Esophagus (tissue), 2 donors: ENCODE data around the gene CHCHD4. TPM values are rescaled to one million over a fixed set of nuclear protein-coding genes. Genes with fewer than 3 reads are reported as not detected.
A peak's percentile ranks its signal among the peaks of the same experiment; 100 is the strongest.

Experiments used
- H3K27ac ChIP-seq, 2 donors: one replicate each; pipeline ENCODE4 v1.5.1; 2013; ENCODE audit warnings: low read depth in 2 of 2, mild to moderate bottlenecking in 2 of 2, inconsistent platforms in 1 of 2, low read length in 1 of 2, moderate library complexity in 1 of 2
- H3K27me3 ChIP-seq, 2 donors: one replicate each; pipeline ENCODE4 v1.6.1; 2013; ENCODE audit warnings: low read length in 2 of 2, control low read depth in 1 of 2, mild to moderate bottlenecking in 1 of 2; ENCODE audit not compliant: insufficient read depth in 2 of 2, control insufficient read depth in 1 of 2
- H3K36me3 ChIP-seq, 2 donors: one replicate each; pipeline ENCODE4 v1.6.1; 2013; ENCODE audit warnings: low read length in 1 of 2; ENCODE audit not compliant: control insufficient read depth in 2 of 2, insufficient read depth in 2 of 2
- H3K4me1 ChIP-seq, 2 donors: one replicate each; pipeline ENCODE4 v1.6.1; 2013; ENCODE audit warnings: low read length in 1 of 2; ENCODE audit not compliant: control insufficient read depth in 2 of 2, insufficient read depth in 2 of 2
- H3K4me3 ChIP-seq, 2 donors: one replicate each; pipeline ENCODE4 v1.5.1; 2013; ENCODE audit warnings: low read length in 2 of 2, mild to moderate bottlenecking in 2 of 2, low read depth in 1 of 2, moderate library complexity in 1 of 2
- H3K9me3 ChIP-seq, 2 donors: one replicate each; pipeline ENCODE4 v1.6.1; 2013; ENCODE audit warnings: mild to moderate bottlenecking in 2 of 2, low read depth in 1 of 2, low read length in 1 of 2, moderate library complexity in 1 of 2; ENCODE audit not compliant: control insufficient read depth in 2 of 2, insufficient read depth in 1 of 2
- WGBS, 2 donors: extraction: QIAGEN DNeasy Blood & Tissue Kit; methylation state at CpG; one replicate each; pipeline ENCODE4 v1.1.7; 2013; 5-methylcytosine and 5-hydroxymethylcytosine counted together
- polyA plus RNA-seq, 2 donors: library from polyadenylated mRNA; stranded (reverse); fragments of 200-250 nt; gene quantifications; one replicate each; pipeline ENCODE4 v1.2.3, GENCODE V29; 2013
- donor health status: healthy with polysubstance abuse.
- donor health status: Bipolar disorder and iron deficiency.

Gene CHCHD4
- polyA plus RNA-seq, 2 donors = 6.5 to 14.9 TPM

GRCh38 chr3:14145236-14145635 lies 20.6 kb upstream of the CHCHD4 start:
- no peaks in the 10 kb centered on the region for H3K27me3 ChIP-seq
- no peak overlapping the region for H3K4me3 ChIP-seq
- WGBS, 2 donors = 86 to 90% methylated on average over 9 of the region's 9 CpGs
- peaks cover 8 to 44% of the 10 kb centered on the region in 2 donors for H3K36me3 ChIP-seq
- no peaks in the 10 kb centered on the region for H3K9me3 ChIP-seq
- H3K4me1 ChIP-seq = peaks cover 0 to 9% of the 10 kb centered on the region in 2 donors
- H3K27ac ChIP-seq = peak overlapping the region; percentile 23 to 85

- Histone ChIP-seq H3K36me3 (peaks cover 8 to 48% of the 10 kb centered on the region in 2 donors), H3K27me3 (no peaks in the 10 kb centered on the region), H3K4me3 (peak overlapping the region in 1 of 2 donors; percentile 11), H3K9me3 (no peaks in the 10 kb centered on the region), H3K27ac (peak overlapping the region; percentile 85 to 93), H3K4me1 (peaks cover 0 to 9% of the 10 kb centered on the region in 2 donors)
- 5 to 13% methylated on average over 7 of the region's 7 CpGs for WGBS, 2 donors
These were observed 19.9 kb upstream of the CHCHD4 start for GRCh38 chr3:14144423-14145075.

- WGBS, 2 donors = 43 to 57% methylated on average over 7 of the region's 7 CpGs
- H3K36me3 ChIP-seq = peaks cover 8 to 58% of the 10 kb centered on the region in 2 donors
- peaks cover 0 to 9% of the 10 kb centered on the region in 2 donors for H3K4me1 ChIP-seq
- H3K27me3 ChIP-seq = no peaks in the 10 kb centered on the region
- no peak overlapping the region for H3K4me3 ChIP-seq
- peak overlapping the region; percentile 84 to 92 for H3K27ac ChIP-seq
- H3K9me3 ChIP-seq = no peaks in the 10 kb centered on the region
These were observed 18.9 kb upstream of the CHCHD4 start for GRCh38 chr3:14143271-14144225.

DNA sequence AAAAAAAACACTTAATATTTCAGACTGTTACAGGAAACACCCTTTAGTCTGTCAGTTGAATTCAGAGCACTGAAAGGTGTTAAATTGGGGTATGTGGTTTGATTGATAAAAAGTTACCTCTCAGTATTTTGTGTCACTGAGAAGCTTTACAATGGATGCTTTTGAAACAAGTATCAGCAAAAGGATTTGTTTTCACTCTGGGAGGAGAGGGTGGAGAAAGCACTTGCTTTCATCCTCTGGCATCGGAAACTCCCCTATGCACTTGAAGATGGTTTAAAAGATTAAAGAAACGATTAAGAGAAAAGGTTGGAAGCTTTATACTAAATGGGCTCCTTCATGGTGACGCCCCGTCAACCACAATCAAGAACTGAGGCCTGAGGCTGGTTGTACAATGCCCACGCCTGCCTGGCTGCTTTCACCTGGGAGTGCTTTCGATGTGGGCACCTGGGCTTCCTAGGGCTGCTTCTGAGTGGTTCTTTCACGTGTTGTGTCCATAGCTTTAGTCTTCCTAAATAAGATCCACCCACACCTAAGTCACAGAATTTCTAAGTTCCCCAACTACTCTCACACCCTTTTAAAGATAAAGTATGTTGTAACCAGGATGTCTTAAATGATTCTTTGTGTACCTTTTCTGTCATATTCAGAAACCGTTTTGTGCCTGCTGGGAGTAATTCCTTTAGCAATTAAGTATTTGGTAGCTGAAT lies 18.0 kb upstream of the CHCHD4 start:
- Histone ChIP-seq H3K4me1 (peaks cover 2 to 9% of the 10 kb centered on the region in 2 donors), H3K27me3 (no peaks in the 10 kb centered on the region), H3K27ac (peak overlapping the region; percentile 67 to 74), H3K9me3 (no peaks in the 10 kb centered on the region), H3K36me3 (peaks cover 8 to 56% of the 10 kb centered on the region in 2 donors), H3K4me3 (no peak overlapping the region)
- WGBS, 2 donors = 38 to 52% methylated on average over 8 of the region's 8 CpGs

DNA sequence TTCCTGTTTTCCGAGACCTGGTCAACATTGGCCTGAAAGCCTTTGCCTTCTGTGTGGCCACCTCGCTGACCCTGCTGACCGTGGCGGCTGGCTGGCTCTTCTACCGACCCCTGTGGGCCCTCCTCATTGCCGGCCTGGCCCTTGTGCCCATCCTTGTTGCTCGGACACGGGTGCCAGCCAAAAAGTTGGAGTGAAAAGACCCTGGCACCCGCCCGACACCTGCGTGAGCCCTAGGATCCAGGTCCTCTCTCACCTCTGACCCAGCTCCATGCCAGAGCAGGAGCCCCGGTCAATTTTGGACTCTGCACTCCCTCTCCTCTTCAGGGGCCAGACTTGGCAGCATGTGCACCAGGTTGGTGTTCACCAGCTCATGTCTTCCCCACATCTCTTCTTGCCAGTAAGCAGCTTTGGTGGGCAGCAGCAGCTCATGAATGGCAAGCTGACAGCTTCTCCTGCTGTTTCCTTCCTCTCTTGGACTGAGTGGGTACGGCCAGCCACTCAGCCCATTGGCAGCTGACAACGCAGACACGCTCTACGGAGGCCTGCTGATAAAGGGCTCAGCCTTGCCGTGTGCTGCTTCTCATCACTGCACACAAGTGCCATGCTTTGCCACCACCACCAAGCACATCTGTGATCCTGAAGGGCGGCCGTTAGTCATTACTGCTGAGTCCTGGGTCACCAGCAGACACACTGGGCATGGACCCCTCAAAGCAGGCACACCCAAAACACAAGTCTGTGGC lies 17.1 kb upstream of the CHCHD4 start:
- peaks cover 8 to 14% of the 10 kb centered on the region in 2 donors for H3K4me1 ChIP-seq
- H3K9me3 ChIP-seq = no peaks in the 10 kb centered on the region
- H3K4me3 ChIP-seq = no peak overlapping the region
- peaks cover 8 to 50% of the 10 kb centered on the region in 2 donors for H3K36me3 ChIP-seq
- H3K27ac ChIP-seq = peak overlapping the region in 1 of 2 donors; percentile 52
- WGBS, 2 donors = 82 to 84% methylated on average over 19 of the region's 19 CpGs
- no peaks in the 10 kb centered on the region for H3K27me3 ChIP-seq

- Histone ChIP-seq H3K4me1 (peaks cover 8 to 20% of the 10 kb centered on the region in 2 donors), H3K27ac (no peak overlapping the region), H3K4me3 (no peak overlapping the region), H3K36me3 (peaks cover 4 to 49% of the 10 kb centered on the region in 2 donors), H3K27me3 (no peaks in the 10 kb centered on the region), H3K9me3 (no peaks in the 10 kb centered on the region)
- WGBS, 2 donors = 34 to 49% methylated on average over 2 of the region's 2 CpGs
These were observed 16.5 kb upstream of the CHCHD4 start for GRCh38 chr3:14141144-14141543.

- WGBS, 2 donors = 83% methylated on average over 2 of the region's 2 CpGs
- H3K27me3 ChIP-seq = no peaks in the 10 kb centered on the region
- H3K4me1 ChIP-seq = peaks cover 8 to 19% of the 10 kb centered on the region in 2 donors
- H3K27ac ChIP-seq = no peak overlapping the region
- H3K36me3 ChIP-seq = peaks cover 4 to 50% of the 10 kb centered on the region in 2 donors
- H3K4me3 ChIP-seq = no peak overlapping the region
- H3K9me3 ChIP-seq = no peaks in the 10 kb centered on the region
These were observed 16.0 kb upstream of the CHCHD4 start for GRCh38 chr3:14140668-14141067.

DNA sequence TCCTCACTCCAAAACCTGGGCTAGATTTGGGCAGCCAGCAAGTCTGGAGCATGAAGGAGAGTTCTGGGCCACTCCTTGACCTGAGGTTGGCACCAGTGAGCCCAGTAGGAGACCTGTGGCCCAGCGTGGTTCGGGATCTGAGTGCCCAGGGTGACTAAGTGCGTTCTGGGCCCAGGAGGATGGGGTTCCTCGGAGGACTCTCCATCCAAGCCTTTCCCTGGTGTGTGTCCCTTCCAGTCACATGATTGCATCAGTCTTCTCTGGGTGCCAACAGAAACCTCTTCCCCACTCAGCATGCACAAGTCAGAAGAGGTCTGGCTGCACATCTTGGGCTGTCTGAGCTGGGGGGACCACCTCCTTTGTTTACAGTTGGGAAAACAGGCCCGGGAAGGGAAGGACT lies 15.1 kb upstream of the CHCHD4 start:
- no peak overlapping the region for H3K4me3 ChIP-seq
- H3K9me3 ChIP-seq = no peaks in the 10 kb centered on the region
- H3K27me3 ChIP-seq = no peaks in the 10 kb centered on the region
- H3K27ac ChIP-seq = no peak overlapping the region
- H3K4me1 ChIP-seq = peaks cover 8 to 15% of the 10 kb centered on the region in 2 donors
- peaks cover 7 to 54% of the 10 kb centered on the region in 2 donors for H3K36me3 ChIP-seq
- WGBS, 2 donors = 82 to 84% methylated on average over 5 of the region's 5 CpGs
